A549 (cell line): ENCODE measurements around the gene KCNQ1. TPM values are rescaled to one million over a fixed set of nuclear protein-coding genes. Genes with fewer than 3 reads are reported as not detected.

Source experiments
- ATAC-seq, 2 experiments: fragments of 200-7000 bp in 1 of 2; fragments of >200 bp in 1 of 2; cut with Nextera tagmentation in 1 of 2; cut with Tn5 transposase in 1 of 2; 3 replicates each; pipeline versions ENCODE4 v1.8.0 to v1.9.1; 2018 to 2020; ENCODE audit warnings: mild to moderate bottlenecking in 1 of 2, moderate library complexity in 1 of 2
- CTCF ChIA-PET: fragments of 300-600 bp; sonication (Branson Sonifier 250); formaldehyde crosslinking; extraction: SDS; loops from one replicate; lab custom pipeline; 2021; ENCODE audit warnings: antibody characterized with exemption, inconsistent platforms; lab: Yijun Ruan, JAX
- POLR2A ChIA-PET: fragments of 350-600 bp; formaldehyde crosslinking; extraction: SDS; loops from one replicate; lab custom pipeline; 2021; ENCODE audit warnings: antibody characterized with exemption, inconsistent platforms; lab: Yijun Ruan, JAX
- DNase-seq, 2 experiments: peaks; one replicate each; pipeline versions ENCODE4 v3.0.0 to v3.0.0-alpha.2; 2011 to 2016; ENCODE audit warnings: low read depth in 1 of 2, low spot score in 1 of 2
- FAIRE-seq: peaks from 2 replicates; lab custom pipeline; 2011; peaks lifted over from hg19 to GRCh38; lab: Jason Lieb, UNC
- H3K27ac ChIP-seq, 2 experiments: fragments of >200 bp; sonication (Bioruptor Twin); formaldehyde crosslinking; 3 replicates each; pipeline ENCODE4 v1.5.1; 2016 to 2017
- H3K4me1 ChIP-seq: fragments of >200 bp; sonication (Bioruptor Twin); formaldehyde crosslinking; 3 replicates; pipeline ENCODE4 v1.6.1; 2016
- H3K4me2 ChIP-seq: fragments of >200 bp; sonication (Bioruptor Twin); formaldehyde crosslinking; 3 replicates; pipeline ENCODE4 v1.6.1; 2016
- H3K4me3 ChIP-seq: fragments of >200 bp; sonication (Bioruptor Twin); formaldehyde crosslinking; 3 replicates; pipeline ENCODE4 v1.5.1; 2016
- H3K9me3 ChIP-seq: fragments of >200 bp; sonication (Bioruptor Twin); formaldehyde crosslinking; 3 replicates; pipeline ENCODE4 v1.6.1; 2016
- BHLHE40 ChIP-seq: IDR thresholded peaks from 2 replicates; pipeline ENCODE4 v1.6.1; 2012; ENCODE audit warnings: low read depth, low read length, inconsistent platforms
- CBX2 ChIP-seq: fragments of 200-600 bp; sonication (generic); IDR thresholded peaks from 2 replicates; pipeline ENCODE4 v1.6.1; 2016; ENCODE audit warnings: low read depth, mild to moderate bottlenecking, borderline replicate concordance
- CBX8 ChIP-seq: fragments of 200-600 bp; sonication (generic); IDR thresholded peaks from 2 replicates; pipeline ENCODE4 v1.6.1; 2016
- E2F6 ChIP-seq: IDR thresholded peaks from 2 replicates; pipeline ENCODE4 v1.6.1; 2012; ENCODE audit warnings: low read depth, borderline replicate concordance
- EP300 ChIP-seq, 2 experiments: fragments of >200 bp; sonication (Bioruptor Twin); formaldehyde crosslinking; IDR thresholded peaks; 2 replicates in 1 of 2; 3 replicates in 1 of 2; pipeline ENCODE4 v1.6.1; 2016 to 2017
- FOSB ChIP-seq: fragments of 250-450 bp; sonication (Bioruptor Pico); IDR thresholded peaks from 2 replicates; pipeline ENCODE4 v1.5.0; 2020; ENCODE audit warnings: mild to moderate bottlenecking, moderate library complexity
- GATA3 ChIP-seq: IDR thresholded peaks from 2 replicates; pipeline ENCODE4 v1.6.1; 2012; ENCODE audit warnings: borderline replicate concordance
- HEYL ChIP-seq: fragments of 250-450 bp; sonication (Bioruptor Pico); IDR thresholded peaks from 2 replicates; pipeline ENCODE4 v1.8.0; 2021; ENCODE audit warnings: mild to moderate bottlenecking, moderate library complexity
- HOXB5 ChIP-seq: fragments of 250-450 bp; sonication (Bioruptor Pico); IDR thresholded peaks from 2 replicates; pipeline ENCODE4 v1.5.0; 2020; ENCODE audit warnings: mild to moderate bottlenecking, moderate library complexity
- JUN ChIP-seq, 2 experiments: fragments of >200 bp; sonication (Bioruptor Twin); formaldehyde crosslinking; IDR thresholded peaks; 2 replicates in 1 of 2; 3 replicates in 1 of 2; pipeline ENCODE4 v1.6.1; 2016 to 2017
- KDM1A ChIP-seq: fragments of 200-600 bp; sonication (generic); IDR thresholded peaks from 2 replicates; pipeline ENCODE4 v1.6.1; 2016; ENCODE audit warnings: low read depth, mild to moderate bottlenecking
- KDM5A ChIP-seq: fragments of 200-600 bp; sonication (generic); IDR thresholded peaks from 2 replicates; pipeline ENCODE4 v1.6.1; 2016; ENCODE audit warnings: antibody characterized with exemption, mild to moderate bottlenecking
- MAFK ChIP-seq: fragments of 450-650 bp; IDR thresholded peaks from 2 replicates; pipeline ENCODE4 v1.6.1; 2014; ENCODE audit not compliant: partially characterized antibody
- MYC ChIP-seq: IDR thresholded peaks from 2 replicates; pipeline ENCODE4 v1.6.1; 2012; ENCODE audit warnings: mild to moderate bottlenecking, inconsistent platforms, low read length, improper control_type of control experiment, borderline replicate concordance
- NPAS2 ChIP-seq: fragments of 250-450 bp; sonication (Bioruptor Pico); IDR thresholded peaks from 2 replicates; pipeline ENCODE4 v1.8.0; 2022; ENCODE audit warnings: mild to moderate bottlenecking, moderate library complexity, borderline replicate concordance
- NR3C1 ChIP-seq: fragments of >200 bp; sonication (Bioruptor Twin); formaldehyde crosslinking; IDR thresholded peaks from 3 replicates; pipeline ENCODE4 v1.6.1; 2017
- PBX3 ChIP-seq: IDR thresholded peaks from 2 replicates; pipeline ENCODE4 v1.6.1; 2012
- PHF8 ChIP-seq: fragments of 200-600 bp; sonication (generic); IDR thresholded peaks from 2 replicates; pipeline ENCODE4 v1.6.1; 2016; ENCODE audit warnings: low read depth, mild to moderate bottlenecking, antibody characterized with exemption, moderate library complexity, borderline replicate concordance
- POLR2A ChIP-seq: IDR thresholded peaks from 2 replicates; pipeline ENCODE4 v1.6.1; 2012; ENCODE audit warnings: mild to moderate bottlenecking, low read length
- RNF2 ChIP-seq: fragments of 200-600 bp; sonication (generic); IDR thresholded peaks from 2 replicates; pipeline ENCODE4 v1.6.1; 2016; ENCODE audit warnings: low read depth, mild to moderate bottlenecking, antibody characterized with exemption, moderate library complexity, borderline replicate concordance
- SMC3 ChIP-seq: fragments of >200 bp; sonication (Bioruptor Twin); formaldehyde crosslinking; IDR thresholded peaks from 3 replicates; pipeline ENCODE4 v1.6.1; 2018; ENCODE audit warnings: inconsistent platforms
- TFCP2L1 ChIP-seq: fragments of 250-450 bp; sonication (Bioruptor Pico); IDR thresholded peaks from 2 replicates; pipeline ENCODE4 v1.5.0; 2021; ENCODE audit warnings: mild to moderate bottlenecking
- ZC3H11A ChIP-seq: fragments of 450-650 bp; IDR thresholded peaks from 2 replicates; pipeline ENCODE4 v1.6.1; 2014; ENCODE audit warnings: antibody characterized with exemption, mild to moderate bottlenecking
- ZFP36 ChIP-seq: fragments of 450-650 bp; IDR thresholded peaks from 2 replicates; pipeline ENCODE4 v1.6.1; 2014; ENCODE audit warnings: borderline replicate concordance; ENCODE audit not compliant: partially characterized antibody
- WGBS: methylation state at CpG from one replicate; pipeline ENCODE4 v1.1.6; 2017; ENCODE audit errors: missing lambda C conversion rate; 5-methylcytosine and 5-hydroxymethylcytosine counted together
- polyA plus RNA-seq, 4 experiments: library from polyadenylated mRNA; depleted of rRNA in 3 of 4; stranded (reverse); fragments of >200 nt; fragmentation: RNase III in 1 of 4; extraction: RNeasy Plus Mini Kit Qiagen cat#74134 plus additional on column Dnase treatment in 1 of 4; gene quantifications; 2 replicates in 3 of 4; 3 replicates in 1 of 4; pipeline ENCODE4 v1.2.3, GENCODE V29; 2011 to 2017
- TF ChIP-seq, protein P1 (sequence below): fragments of 450-650 bp; IDR thresholded peaks from 2 replicates; pipeline ENCODE4 v1.6.1; 2014; ENCODE audit warnings: antibody characterized with exemption
- TF ChIP-seq, protein P2 (sequence below): fragments of 200-600 bp; sonication (generic); IDR thresholded peaks from 2 replicates; pipeline ENCODE4 v1.6.1; 2016; ENCODE audit warnings: antibody characterized with exemption, mild to moderate bottlenecking, moderate library complexity
- TF ChIP-seq, protein P3 (sequence below): fragments of 150-350 bp; IDR thresholded peaks from 2 replicates; pipeline ENCODE4 v1.6.1; 2014; ENCODE audit warnings: low read depth, mild to moderate bottlenecking, low read length

The KCNQ1 gene
- polyA plus RNA-seq, 2 of the 4 experiments (the other 2 are of a cell fraction) = 0.14 to 0.17 TPM

DNA sequence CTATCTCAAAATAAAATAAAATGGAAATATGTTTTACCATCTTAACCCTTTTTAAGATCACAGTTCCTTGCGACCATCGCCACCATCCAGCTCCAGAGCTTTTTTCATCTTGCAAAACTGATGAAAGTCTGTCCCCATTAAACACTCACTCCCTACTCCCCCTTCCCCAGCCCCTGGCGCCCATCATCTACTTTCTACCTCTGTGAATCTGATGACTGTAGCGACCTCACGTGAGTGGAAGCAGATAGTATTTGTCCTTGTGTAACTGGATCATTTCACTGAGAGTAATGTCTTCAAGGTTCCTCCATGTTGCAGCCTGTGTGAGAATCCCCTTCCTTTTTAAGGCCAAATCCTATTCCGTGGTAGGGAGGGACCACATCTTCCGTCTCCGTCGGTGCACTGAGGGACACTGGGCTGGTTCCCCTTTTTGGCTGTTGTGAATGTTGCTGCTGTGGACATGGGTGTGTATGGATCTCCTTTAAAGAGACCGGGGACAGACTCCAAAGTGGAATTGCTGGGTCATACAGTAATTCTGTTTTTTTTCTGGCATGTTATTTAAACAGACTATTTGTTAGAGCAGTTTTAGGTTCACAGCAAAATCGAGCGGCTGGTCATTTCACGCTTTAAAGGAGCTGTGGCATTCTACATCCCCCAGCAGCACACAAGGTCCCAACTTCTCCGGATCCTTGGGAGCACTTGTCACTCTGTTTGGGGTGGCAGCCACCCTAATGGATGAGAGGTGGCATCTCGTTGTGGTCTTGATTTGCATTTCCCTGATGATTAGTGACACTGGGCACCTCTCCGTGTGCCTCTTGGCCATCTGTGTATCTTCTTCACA lies 120.0 kb downstream of the KCNQ1 start:
- Histone ChIP-seq H3K27ac (no peak overlapping the region), H3K4me2 (no peak overlapping the region), H3K4me3 (no peak overlapping the region)
- TF ChIP-seq BHLHE40 (no peak), NR3C1 (no peak), PBX3 (no peak), HOXB5 (CRISPR knock-in tag) (no peak), RNF2 (no peak), GATA3 (no peak), E2F6 (no peak), MAFK (no peak), PHF8 (no peak), KDM5A (no peak), HEYL (CRISPR knock-in tag) (no peak), FOSB (no peak), JUN (IDR thresholded peaks at IDR 0.05) (no peak), KDM1A (no peak), MYC (no peak), CBX2 (no peak), EP300 (IDR thresholded peaks at IDR 0.05) (no peak)
- TF ChIP-seq, protein P1, sequence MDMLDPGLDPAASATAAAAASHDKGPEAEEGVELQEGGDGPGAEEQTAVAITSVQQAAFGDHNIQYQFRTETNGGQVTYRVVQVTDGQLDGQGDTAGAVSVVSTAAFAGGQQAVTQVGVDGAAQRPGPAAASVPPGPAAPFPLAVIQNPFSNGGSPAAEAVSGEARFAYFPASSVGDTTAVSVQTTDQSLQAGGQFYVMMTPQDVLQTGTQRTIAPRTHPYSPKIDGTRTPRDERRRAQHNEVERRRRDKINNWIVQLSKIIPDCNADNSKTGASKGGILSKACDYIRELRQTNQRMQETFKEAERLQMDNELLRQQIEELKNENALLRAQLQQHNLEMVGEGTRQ = no peak
- TF ChIP-seq, protein P2, sequence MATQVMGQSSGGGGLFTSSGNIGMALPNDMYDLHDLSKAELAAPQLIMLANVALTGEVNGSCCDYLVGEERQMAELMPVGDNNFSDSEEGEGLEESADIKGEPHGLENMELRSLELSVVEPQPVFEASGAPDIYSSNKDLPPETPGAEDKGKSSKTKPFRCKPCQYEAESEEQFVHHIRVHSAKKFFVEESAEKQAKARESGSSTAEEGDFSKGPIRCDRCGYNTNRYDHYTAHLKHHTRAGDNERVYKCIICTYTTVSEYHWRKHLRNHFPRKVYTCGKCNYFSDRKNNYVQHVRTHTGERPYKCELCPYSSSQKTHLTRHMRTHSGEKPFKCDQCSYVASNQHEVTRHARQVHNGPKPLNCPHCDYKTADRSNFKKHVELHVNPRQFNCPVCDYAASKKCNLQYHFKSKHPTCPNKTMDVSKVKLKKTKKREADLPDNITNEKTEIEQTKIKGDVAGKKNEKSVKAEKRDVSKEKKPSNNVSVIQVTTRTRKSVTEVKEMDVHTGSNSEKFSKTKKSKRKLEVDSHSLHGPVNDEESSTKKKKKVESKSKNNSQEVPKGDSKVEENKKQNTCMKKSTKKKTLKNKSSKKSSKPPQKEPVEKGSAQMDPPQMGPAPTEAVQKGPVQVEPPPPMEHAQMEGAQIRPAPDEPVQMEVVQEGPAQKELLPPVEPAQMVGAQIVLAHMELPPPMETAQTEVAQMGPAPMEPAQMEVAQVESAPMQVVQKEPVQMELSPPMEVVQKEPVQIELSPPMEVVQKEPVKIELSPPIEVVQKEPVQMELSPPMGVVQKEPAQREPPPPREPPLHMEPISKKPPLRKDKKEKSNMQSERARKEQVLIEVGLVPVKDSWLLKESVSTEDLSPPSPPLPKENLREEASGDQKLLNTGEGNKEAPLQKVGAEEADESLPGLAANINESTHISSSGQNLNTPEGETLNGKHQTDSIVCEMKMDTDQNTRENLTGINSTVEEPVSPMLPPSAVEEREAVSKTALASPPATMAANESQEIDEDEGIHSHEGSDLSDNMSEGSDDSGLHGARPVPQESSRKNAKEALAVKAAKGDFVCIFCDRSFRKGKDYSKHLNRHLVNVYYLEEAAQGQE = no peak
- TF ChIP-seq, all 56 proteins: peak for 0
- Histone ChIP-seq H3K9me3 (no peaks in the 10 kb centered on the region), H3K4me1 (no peaks in the 10 kb centered on the region)
- FAIRE-seq = no peak
- no peak for DNase-seq
- ChIA-PET CTCF (interaction anchor here (1.0 to 1.7 kb wide), 2 partner anchors 32 to 324 kb away, joined by 4 to 8 read pairs; no protein-coding TSS in a partner anchor), POLR2A (no interaction called here)
- no peak for ATAC-seq
- 79% methylated on average over 16 of the region's 16 CpGs for WGBS

GRCh38 chr11:2565447-2566222 lies 120.8 kb downstream of the KCNQ1 start:
- Histone ChIP-seq H3K4me3 (no peak overlapping the region), H3K4me2 (no peak overlapping the region), H3K4me1 (no peaks in the 10 kb centered on the region), H3K9me3 (no peaks in the 10 kb centered on the region), H3K27ac (no peak overlapping the region)
- TF ChIP-seq CBX8 (no peak), BHLHE40 (no peak), MYC (no peak), GATA3 (no peak), NR3C1 (no peak), TFCP2L1 (CRISPR knock-in tag) (no peak), KDM1A (no peak), E2F6 (no peak), SMC3 (no peak), ZC3H11A (no peak), NPAS2 (CRISPR knock-in tag) (no peak), POLR2A (no peak), CBX2 (no peak), ZFP36 (no peak)
- TF ChIP-seq, protein P3, sequence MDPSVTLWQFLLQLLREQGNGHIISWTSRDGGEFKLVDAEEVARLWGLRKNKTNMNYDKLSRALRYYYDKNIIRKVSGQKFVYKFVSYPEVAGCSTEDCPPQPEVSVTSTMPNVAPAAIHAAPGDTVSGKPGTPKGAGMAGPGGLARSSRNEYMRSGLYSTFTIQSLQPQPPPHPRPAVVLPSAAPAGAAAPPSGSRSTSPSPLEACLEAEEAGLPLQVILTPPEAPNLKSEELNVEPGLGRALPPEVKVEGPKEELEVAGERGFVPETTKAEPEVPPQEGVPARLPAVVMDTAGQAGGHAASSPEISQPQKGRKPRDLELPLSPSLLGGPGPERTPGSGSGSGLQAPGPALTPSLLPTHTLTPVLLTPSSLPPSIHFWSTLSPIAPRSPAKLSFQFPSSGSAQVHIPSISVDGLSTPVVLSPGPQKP = no peak
- FAIRE-seq (no peak), ATAC-seq (no peak), DNase-seq (no peak)
- ChIA-PET CTCF (interaction anchor here (4.7 kb wide), 1 partner anchor 33 kb away, joined by 32 read pairs; no protein-coding TSS in a partner anchor), POLR2A (no interaction called here)
- WGBS = 69% methylated on average over 9 of the region's 13 CpGs
